AG10803 (cell line): Measurements from ENCODE around the gene SSU72.

Experiments used
- DNase-seq: peaks from one replicate; pipeline ENCODE4 v3.0.0; 2010; ENCODE audit warnings: low read depth
- H3K4me3 ChIP-seq: 2 replicates; pipeline ENCODE4 v1.5.1; 2011; ENCODE audit warnings: mild to moderate bottlenecking, low read length, control low read depth
- TF ChIP-seq, protein P1 (sequence below): conservative IDR thresholded peaks from 2 replicates; pipeline ENCODE4 v1.5.1; 2011; ENCODE audit warnings: mild to moderate bottlenecking, low read length, control low read depth, inconsistent platforms

Gene SSU72

DNA sequence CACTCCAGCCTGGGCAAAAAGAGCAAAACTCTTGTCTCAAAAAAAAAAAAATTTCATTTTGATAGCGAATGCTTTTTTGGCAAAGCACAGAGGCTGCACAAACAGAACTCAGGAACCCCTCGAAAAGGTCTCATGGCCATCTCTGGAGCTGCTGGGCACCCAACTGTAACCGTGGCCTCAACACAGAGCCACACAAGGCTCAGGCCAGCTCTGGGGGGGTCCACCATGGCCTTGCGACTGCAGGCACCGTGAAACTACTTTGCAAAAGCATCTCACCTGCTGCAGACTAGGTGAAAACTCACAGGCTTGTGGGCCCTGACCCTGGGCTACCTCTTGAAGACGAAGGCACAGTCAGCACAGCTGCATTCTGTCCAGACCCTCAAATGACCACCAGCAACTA, 18.2 kb downstream of the SSU72 start:
- no peak overlapping the region for H3K4me3 ChIP-seq
- no peak for DNase-seq
- TF ChIP-seq, protein P1, sequence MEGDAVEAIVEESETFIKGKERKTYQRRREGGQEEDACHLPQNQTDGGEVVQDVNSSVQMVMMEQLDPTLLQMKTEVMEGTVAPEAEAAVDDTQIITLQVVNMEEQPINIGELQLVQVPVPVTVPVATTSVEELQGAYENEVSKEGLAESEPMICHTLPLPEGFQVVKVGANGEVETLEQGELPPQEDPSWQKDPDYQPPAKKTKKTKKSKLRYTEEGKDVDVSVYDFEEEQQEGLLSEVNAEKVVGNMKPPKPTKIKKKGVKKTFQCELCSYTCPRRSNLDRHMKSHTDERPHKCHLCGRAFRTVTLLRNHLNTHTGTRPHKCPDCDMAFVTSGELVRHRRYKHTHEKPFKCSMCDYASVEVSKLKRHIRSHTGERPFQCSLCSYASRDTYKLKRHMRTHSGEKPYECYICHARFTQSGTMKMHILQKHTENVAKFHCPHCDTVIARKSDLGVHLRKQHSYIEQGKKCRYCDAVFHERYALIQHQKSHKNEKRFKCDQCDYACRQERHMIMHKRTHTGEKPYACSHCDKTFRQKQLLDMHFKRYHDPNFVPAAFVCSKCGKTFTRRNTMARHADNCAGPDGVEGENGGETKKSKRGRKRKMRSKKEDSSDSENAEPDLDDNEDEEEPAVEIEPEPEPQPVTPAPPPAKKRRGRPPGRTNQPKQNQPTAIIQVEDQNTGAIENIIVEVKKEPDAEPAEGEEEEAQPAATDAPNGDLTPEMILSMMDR = no peak

- peak; percentile 71 for DNase-seq
- no peak overlapping the region for H3K4me3 ChIP-seq
- TF ChIP-seq, protein P1 = no peak
These were observed 19.4 kb downstream of the SSU72 start for GRCh38 chr1:1554926-1555915.

DNA sequence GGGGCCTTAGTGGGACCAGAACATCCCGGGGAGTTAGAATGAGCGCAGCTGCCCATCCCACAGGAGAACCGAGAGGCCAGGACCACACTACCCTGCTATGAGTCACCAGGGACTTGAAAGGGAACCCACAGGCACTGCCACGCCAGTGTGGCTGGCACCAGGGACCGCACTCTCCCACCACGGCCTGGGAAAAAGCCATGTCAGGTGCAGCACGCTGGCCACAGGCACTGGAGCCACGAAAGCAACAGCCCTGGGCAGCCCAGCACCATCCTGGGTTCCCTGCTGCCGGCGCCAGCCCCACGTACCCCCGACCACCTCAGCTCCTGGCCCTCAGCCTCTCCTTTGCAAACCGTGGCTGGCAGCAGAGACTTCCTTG, 20.1 kb downstream of the SSU72 start:
- TF ChIP-seq, protein P1 = no peak
- DNase-seq = no peak
- no peak overlapping the region for H3K4me3 ChIP-seq

GRCh38 chr1:1553821-1554494, 20.7 kb downstream of the SSU72 start:
- H3K4me3 ChIP-seq = no peak overlapping the region
- DNase-seq = no peak
- TF ChIP-seq, protein P1 = no peak

- no peak overlapping the region for H3K4me3 ChIP-seq
- DNase-seq = no peak
- TF ChIP-seq, protein P1 = no peak
These were observed 22.4 kb downstream of the SSU72 start for GRCh38 chr1:1552263-1552639.

- TF ChIP-seq, protein P1 = no peak
- H3K4me3 ChIP-seq = no peak overlapping the region
- no peak for DNase-seq
These were observed 23.0 kb downstream of the SSU72 start for GRCh38 chr1:1551524-1552262.
